HEK293 (cell line): ENCODE data around the gene CASKIN1.

Experiments used
- CTCF ChIP-seq: fragments of 450-650 bp; formaldehyde crosslinking; IDR thresholded peaks from 2 replicates; pipeline ENCODE4 v1.5.1; 2016; ENCODE audit warnings: missing biosample characterization, missing genetic modification characterization
- ZFP3 ChIP-seq: fragments of 450-650 bp; formaldehyde crosslinking; IDR thresholded peaks from 2 replicates; pipeline ENCODE4 v1.5.1; 2016; ENCODE audit warnings: low read depth, missing biosample characterization, missing genetic modification characterization
- ZNF548 ChIP-seq: fragments of 450-650 bp; formaldehyde crosslinking; IDR thresholded peaks from 2 replicates; pipeline ENCODE4 v1.5.1; 2016; ENCODE audit warnings: missing biosample characterization, missing genetic modification characterization
- ZNF830 ChIP-seq: fragments of 450-650 bp; IDR thresholded peaks from 2 replicates; pipeline ENCODE4 v1.5.0; 2018; ENCODE audit warnings: missing biosample characterization, missing genetic modification characterization, low read depth, mild to moderate bottlenecking, moderate library complexity

DNA sequence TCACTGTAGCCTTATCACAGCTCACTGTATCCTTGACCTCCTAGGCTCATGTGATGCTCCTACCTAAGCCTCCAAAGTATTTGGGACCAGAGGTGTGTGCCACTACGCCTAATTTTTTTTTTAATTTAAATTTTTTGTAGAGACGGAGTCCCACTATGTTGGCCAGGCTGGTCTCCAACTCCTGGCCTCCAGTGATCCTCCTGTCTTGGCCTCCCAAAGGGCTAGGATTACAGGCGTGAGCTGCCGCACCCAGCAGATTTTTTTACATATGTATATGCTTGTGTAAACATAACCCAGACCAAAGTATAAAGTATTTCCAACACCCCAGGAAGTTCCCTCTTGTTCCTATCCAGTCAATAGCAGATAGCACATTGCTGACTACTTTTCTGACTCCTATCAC, 19.9 kb upstream of the CASKIN1 start:
- TF ChIP-seq ZNF548: no peak
- no peak for TF ChIP-seq CTCF (tag by site-specific recombination)
- TF ChIP-seq ZNF830 (tag by site-specific recombination): no peak
- no peak for TF ChIP-seq ZFP3 (tag by site-specific recombination)
